HepG2 (cell line): ENCODE measurements around the gene SEZ6L. TPM values are rescaled to one million over a fixed set of nuclear protein-coding genes. Genes with fewer than 3 reads are reported as not detected.
A peak's percentile ranks its signal among the peaks of the same experiment; 100 is the strongest.

ENCODE experiments used
- ATAC-seq: fragments of 200-7000 bp; cut with Tn5 transposase; 3 replicates; pipeline ENCODE4 v1.9.1; 2020; ENCODE audit warnings: mild to moderate bottlenecking, moderate library complexity
- BruUV-seq: library from RNA; stranded (reverse); fragments of 400-500 nt; replicated peaks from 2 replicates; lab custom pipeline; 2021; lab: Mats Ljungman, UMichigan
- CTCF ChIA-PET: fragments of 300-600 bp; formaldehyde crosslinking; extraction: SDS; loops from one replicate; lab custom pipeline; 2021; ENCODE audit warnings: low total read pairs, inconsistent platforms, low intra/inter-chr PET ratio; lab: Yijun Ruan, JAX
- POLR2A ChIA-PET: fragments of 350-600 bp; sonication (Branson Sonifier 250); formaldehyde crosslinking; loops from one replicate; lab custom pipeline; 2020; ENCODE audit warnings: antibody characterized with exemption, inconsistent platforms; lab: Yijun Ruan, JAX
- DNase-seq: peaks from one replicate; pipeline ENCODE4 v3.0.0-alpha.2; 2015; ENCODE audit warnings: low spot score
- FAIRE-seq: peaks from 3 replicates; lab custom pipeline; 2011; peaks lifted over from hg19 to GRCh38; lab: Jason Lieb, UNC
- H2AFZ ChIP-seq: one replicate; pipeline ENCODE4 v1.6.1; 2011; ENCODE audit warnings: low read length, inconsistent platforms
- H3K27ac ChIP-seq: fragments of 300-600 bp; 3 replicates; pipeline ENCODE4 v1.8.0; 2011; ENCODE audit warnings: mixed run types, mild to moderate bottlenecking, mixed read lengths, low read length, inconsistent platforms; ENCODE audit not compliant: insufficient read depth; ENCODE audit errors: extremely low read length
- H3K27me3 ChIP-seq, 2 experiments: fragments of 200-600 bp in 1 of 2; 2 replicates in 1 of 2; 3 replicates in 1 of 2; pipeline versions ENCODE4 v1.6.0 to v1.8.0; 2011; ENCODE audit warnings: low read length in 2 of 2, mild to moderate bottlenecking in 2 of 2, moderate library complexity in 2 of 2, inconsistent platforms in 1 of 2; ENCODE audit not compliant: insufficient read depth in 2 of 2, control insufficient read depth in 1 of 2
- H3K36me3 ChIP-seq, 2 experiments: fragments of 200-600 bp in 1 of 2; replicated peaks in 1 of 2; 2 replicates in 1 of 2; 3 replicates in 1 of 2; pipeline versions ENCODE4 v1.5.1 to v1.8.0; 2011; ENCODE audit warnings: low read length in 2 of 2, inconsistent platforms in 1 of 2; ENCODE audit not compliant: insufficient read depth in 2 of 2, control insufficient read depth in 1 of 2
- H3K4me1 ChIP-seq: 2 replicates; pipeline ENCODE4 v1.5.1; 2012; ENCODE audit warnings: low read length, inconsistent platforms; ENCODE audit not compliant: insufficient read depth
- H3K4me2 ChIP-seq: 2 replicates; pipeline ENCODE4 v1.6.0; 2011; ENCODE audit warnings: low read depth, low read length, inconsistent platforms
- H3K4me3 ChIP-seq, 3 experiments: fragments of 200-600 bp in 1 of 3; sonication (generic), shearing (Covaris generic) in 1 of 3; replicated peaks in 1 of 3; 2 replicates each; pipeline ENCODE4 v1.5.1; 2011 to 2016; ENCODE audit warnings: low read length in 3 of 3, inconsistent platforms in 2 of 3, low read depth in 2 of 3, mild to moderate bottlenecking in 2 of 3, control low read depth in 1 of 3, mixed read lengths in 1 of 3; ENCODE audit not compliant: insufficient read depth in 1 of 3
- H3K79me2 ChIP-seq: one replicate; pipeline ENCODE4 v1.6.1; 2011; ENCODE audit warnings: low read length, inconsistent platforms; ENCODE audit not compliant: insufficient read depth
- H3K9ac ChIP-seq: 2 replicates; pipeline ENCODE4 v1.6.0; 2011; ENCODE audit warnings: mild to moderate bottlenecking, low read depth, low read length, inconsistent platforms; ENCODE audit not compliant: insufficient read depth
- H3K9me3 ChIP-seq: 2 replicates; pipeline ENCODE4 v1.5.1; 2012; ENCODE audit warnings: mild to moderate bottlenecking, low read length
- H4K20me1 ChIP-seq: 2 replicates; pipeline ENCODE4 v1.6.0; 2011; ENCODE audit warnings: inconsistent platforms, mild to moderate bottlenecking, low read length, moderate library complexity; ENCODE audit not compliant: insufficient read depth
- EED ChIP-seq: sonication (generic); formaldehyde crosslinking; IDR thresholded peaks from 2 replicates; pipeline ENCODE4 v1.5.0; 2020; ENCODE audit warnings: mild to moderate bottlenecking, missing genetic modification reagents
- GABPB1 ChIP-seq: IDR thresholded peaks from 2 replicates; pipeline ENCODE4 v1.6.1; 2016; ENCODE audit warnings: mild to moderate bottlenecking, missing genetic modification reagents, moderate library complexity, missing compliant biosample characterization
- GLI4 ChIP-seq: sonication (generic); formaldehyde crosslinking; IDR thresholded peaks from 2 replicates; pipeline ENCODE4 v1.5.1; 2020; ENCODE audit warnings: missing genetic modification reagents, mild to moderate bottlenecking, moderate library complexity, borderline replicate concordance
- KMT2A ChIP-seq: sonication (generic); formaldehyde crosslinking; IDR thresholded peaks from 2 replicates; pipeline ENCODE4 v1.4.0; 2020; ENCODE audit warnings: missing genetic modification reagents
- NCOA5 ChIP-seq: sonication (generic); formaldehyde crosslinking; IDR thresholded peaks from 2 replicates; pipeline ENCODE4 v1.4.0; 2020; ENCODE audit warnings: missing genetic modification reagents
- PHF20 ChIP-seq: sonication (generic); formaldehyde crosslinking; IDR thresholded peaks from 2 replicates; pipeline ENCODE4 v1.5.0; 2020; ENCODE audit warnings: mild to moderate bottlenecking, missing genetic modification reagents
- RARG ChIP-seq: sonication (generic); formaldehyde crosslinking; IDR thresholded peaks from 2 replicates; pipeline ENCODE4 v1.4.0; 2020; ENCODE audit warnings: low read depth, mild to moderate bottlenecking, missing genetic modification reagents
- SRF ChIP-seq: IDR thresholded peaks from 2 replicates; pipeline ENCODE4 v1.6.1; 2011; ENCODE audit warnings: mild to moderate bottlenecking, low read depth, low read length, moderate library complexity
- TAF15 ChIP-seq: fragments of 200-400 bp; formaldehyde crosslinking; IDR thresholded peaks from one replicate; pipeline ENCODE4 v1.6.1; 2018; ENCODE audit warnings: mild to moderate bottlenecking, low read depth, low read length; ENCODE audit not compliant: poor library complexity, severe bottlenecking
- ZFP62 ChIP-seq: sonication (generic); formaldehyde crosslinking; IDR thresholded peaks from 2 replicates; pipeline ENCODE4 v1.4.0; 2020; ENCODE audit warnings: missing genetic modification reagents
- ZNF329 ChIP-seq: sonication (generic); formaldehyde crosslinking; IDR thresholded peaks from 2 replicates; pipeline ENCODE4 v1.9.0; 2021; ENCODE audit warnings: low read depth, mild to moderate bottlenecking, missing genetic modification reagents
- ZNF441 ChIP-seq: sonication (generic); formaldehyde crosslinking; IDR thresholded peaks from 2 replicates; pipeline ENCODE4 v1.7.0; 2021; ENCODE audit warnings: missing genetic modification reagents, borderline replicate concordance
- ZNF629 ChIP-seq: sonication (generic); formaldehyde crosslinking; conservative IDR thresholded peaks from 2 replicates; pipeline ENCODE4 v1.5.0; 2020; ENCODE audit warnings: missing genetic modification reagents
- ZNF749 ChIP-seq: sonication (generic); formaldehyde crosslinking; IDR thresholded peaks from 2 replicates; pipeline ENCODE4 v1.8.0; 2022; ENCODE audit warnings: mild to moderate bottlenecking, missing genetic modification reagents, moderate library complexity, borderline replicate concordance
- WGBS: methylation state at CpG from one replicate; pipeline ENCODE4 v1.1.6; 2017; ENCODE audit warnings: low lambda C conversion rate; 5-methylcytosine and 5-hydroxymethylcytosine counted together
- in situ Hi-C: cut with HindIII; loops from 2 replicates; pipeline ENCODE4 v1.10.0; 2017; ENCODE audit warnings: low pct_unique_long_range_greater_than_20kb; ENCODE audit not compliant: extremely low pct_ligation_motif_present
- intact Hi-C: fragments of 100-400 bp; cut with micrococcal nuclease; formaldehyde crosslinking; loops from one replicate; pipeline ENCODE4 v1.10.0; 2022; ENCODE audit not compliant: unreplicated experiment
- polyA plus RNA-seq, 8 experiments: library from polyadenylated mRNA; depleted of rRNA in 3 of 8; stranded (reverse) in 7 of 8; unstranded in 1 of 8; fragments of >200 nt; fragmentation: Illumina TruSeq in 4 of 8; extraction: Trizol in 4 of 8; gene quantifications; 2 replicates each; pipeline versions ENCODE4 v1.2.1 to v1.2.3, GENCODE V29; 2011 to 2016; ENCODE audit warnings: low read depth in 4 of 8, missing spikeins in 1 of 8, mixed read lengths in 1 of 8; ENCODE audit not compliant: insufficient read depth in 1 of 8
- total RNA-seq, 5 experiments: library from RNA; depleted of rRNA; stranded (reverse); fragments of >200 nt; fragmentation: Illumina TruSeq; extraction: Trizol; gene quantifications; 2 replicates each; pipeline ENCODE4 v1.2.3, GENCODE V29; 2016; ENCODE audit warnings: low read depth in 1 of 5
- TF ChIP-seq, protein P1 (sequence below): sonication (generic); formaldehyde crosslinking; IDR thresholded peaks from 2 replicates; pipeline ENCODE4 v1.4.0; 2020; ENCODE audit warnings: missing genetic modification reagents
- TF ChIP-seq, protein P2 (sequence below): sonication (generic); formaldehyde crosslinking; IDR thresholded peaks from 2 replicates; pipeline ENCODE4 v1.9.0; 2021; ENCODE audit warnings: missing genetic modification reagents, mild to moderate bottlenecking, borderline replicate concordance

Gene SEZ6L
- total and polyA plus RNA-seq, 2 of the 13 experiments (the other 11 are each of a cell fraction or from before 2014, with no cell fraction given): not detected

DNA sequence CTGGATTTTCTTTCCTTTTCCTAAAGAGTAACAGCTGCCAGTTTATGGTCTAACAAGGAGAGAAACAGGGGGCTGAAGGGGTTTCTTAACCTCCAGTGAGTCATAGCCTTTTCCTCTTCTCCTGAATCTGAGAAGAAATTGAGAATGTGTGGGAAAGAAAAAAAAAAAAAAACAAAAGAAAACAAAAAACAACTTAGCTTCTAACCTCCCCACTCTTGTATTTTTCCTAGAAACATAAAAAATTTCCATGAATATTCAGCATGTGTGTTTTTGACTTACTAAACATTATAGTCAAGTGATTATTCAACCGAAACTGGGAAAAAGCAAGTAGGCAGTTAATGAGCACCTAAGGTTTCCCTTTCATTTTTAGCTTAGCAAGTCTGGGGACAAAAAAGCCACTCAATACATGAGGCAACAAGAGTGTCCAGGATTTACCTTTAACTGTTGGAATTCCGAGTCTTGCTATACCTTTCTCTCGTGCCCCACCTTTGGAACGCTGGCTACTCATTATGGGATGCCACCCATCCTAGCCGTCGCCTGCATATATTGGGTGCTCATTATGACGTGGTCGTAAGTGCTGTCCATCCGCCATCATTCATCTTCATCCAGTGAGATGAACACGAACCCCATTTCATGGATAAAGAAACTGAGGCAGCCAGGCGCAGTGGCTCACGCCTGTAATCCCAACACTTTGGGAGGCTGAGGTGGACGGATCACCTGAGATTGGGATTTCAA lies 262.2 kb downstream of the SEZ6L start:
- no peak overlapping the region for H3K4me3 ChIP-seq

DNA sequence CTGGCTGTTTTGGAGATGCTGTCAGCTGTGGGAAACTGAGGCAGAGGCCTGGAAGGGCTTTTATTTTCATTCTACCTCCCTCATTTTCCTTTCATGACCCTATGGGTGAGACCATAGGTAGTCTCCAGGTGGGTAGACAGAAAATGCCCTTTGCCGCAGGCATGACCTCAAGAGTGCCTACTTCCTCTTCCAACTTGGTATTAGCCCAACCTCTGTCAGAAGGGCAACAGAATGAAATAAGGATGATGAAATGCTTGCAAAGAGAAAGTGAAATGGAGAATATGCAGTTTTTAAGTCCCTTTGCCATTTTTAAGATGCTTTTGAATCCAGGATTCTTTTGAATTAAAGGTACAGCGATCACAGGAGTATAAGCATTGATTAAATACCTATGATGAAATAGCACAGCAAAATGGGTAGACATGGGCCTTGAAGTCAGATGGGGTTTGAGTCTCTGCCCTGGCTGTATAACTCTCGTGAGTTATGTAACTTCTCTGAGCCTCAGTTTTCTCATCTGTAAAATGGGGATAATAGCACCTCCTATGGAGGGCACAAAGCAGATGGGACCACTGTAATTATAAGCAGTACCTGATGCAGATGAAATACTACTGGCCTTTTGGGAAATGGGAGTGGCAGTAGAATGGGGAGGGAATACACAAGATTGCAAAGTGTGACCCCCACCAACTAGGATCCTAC lies 263.5 kb downstream of the SEZ6L start:
- H2AFZ ChIP-seq: no peak overlapping the region
- TF ChIP-seq, protein P1, sequence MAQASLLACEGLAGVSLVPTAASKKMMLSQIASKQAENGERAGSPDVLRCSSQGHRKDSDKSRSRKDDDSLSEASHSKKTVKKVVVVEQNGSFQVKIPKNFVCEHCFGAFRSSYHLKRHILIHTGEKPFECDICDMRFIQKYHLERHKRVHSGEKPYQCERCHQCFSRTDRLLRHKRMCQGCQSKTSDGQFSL: no peak
- TF ChIP-seq SRF (no peak), TAF15 (no peak), KMT2A (CRISPR knock-in tag) (no peak), ZNF629 (peak; percentile 77)
- TF ChIP-seq, protein P2, sequence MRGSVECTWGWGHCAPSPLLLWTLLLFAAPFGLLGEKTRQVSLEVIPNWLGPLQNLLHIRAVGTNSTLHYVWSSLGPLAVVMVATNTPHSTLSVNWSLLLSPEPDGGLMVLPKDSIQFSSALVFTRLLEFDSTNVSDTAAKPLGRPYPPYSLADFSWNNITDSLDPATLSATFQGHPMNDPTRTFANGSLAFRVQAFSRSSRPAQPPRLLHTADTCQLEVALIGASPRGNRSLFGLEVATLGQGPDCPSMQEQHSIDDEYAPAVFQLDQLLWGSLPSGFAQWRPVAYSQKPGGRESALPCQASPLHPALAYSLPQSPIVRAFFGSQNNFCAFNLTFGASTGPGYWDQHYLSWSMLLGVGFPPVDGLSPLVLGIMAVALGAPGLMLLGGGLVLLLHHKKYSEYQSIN (CRISPR knock-in tag): no peak
- H3K9me3 ChIP-seq: no peaks in the 10 kb centered on the region
- ATAC-seq (no peak), FAIRE-seq (no peak), DNase-seq (no peak)
- no peak overlapping the region for H3K4me2 ChIP-seq
- 34% methylated on average over 3 of the region's 3 CpGs for WGBS
- intact Hi-C loops: no loop called here
- H3K79me2 ChIP-seq: no peaks in the 10 kb centered on the region
- H3K9ac ChIP-seq: no peak overlapping the region
- no peaks in the 10 kb centered on the region for H4K20me1 ChIP-seq
- no peak overlapping the region for H3K27ac ChIP-seq
- in situ Hi-C loops: no loop called here
- peaks cover 12 to 78% of the 10 kb centered on the region in 2 experiments for H3K27me3 ChIP-seq
- H3K36me3 ChIP-seq: no peaks in the 10 kb centered on the region
- CTCF ChIA-PET: no interaction called here
- H3K4me3 ChIP-seq: no peak overlapping the region
- H3K4me1 ChIP-seq: peaks cover 5% of the 10 kb centered on the region; the same call in 1 of the 2 replicates
- POLR2A ChIA-PET: no interaction called here
- BruUV-seq: no TSS peak

More for the DNA sequence above, 262.2 kb downstream of the SEZ6L start:
- ChIA-PET POLR2A (no interaction called here), CTCF (no interaction called here)
- no peak overlapping the region for H3K27ac ChIP-seq
- no peaks in the 10 kb centered on the region for H4K20me1 ChIP-seq
- no peak overlapping the region for H2AFZ ChIP-seq
- no peak for ATAC-seq
- DNase-seq: no peak
- no peak overlapping the region for H3K4me2 ChIP-seq
- peaks cover 5% of the 10 kb centered on the region; the same call in 1 of the 2 replicates for H3K4me1 ChIP-seq
- in situ Hi-C loops: no loop called here
- no peaks in the 10 kb centered on the region for H3K9me3 ChIP-seq
- 21% methylated on average over 13 of the region's 13 CpGs for WGBS
- BruUV-seq: no TSS peak
- no peak overlapping the region for H3K9ac ChIP-seq
- no peak for FAIRE-seq
- intact Hi-C loops: no loop called here
- H3K27me3 ChIP-seq: peaks cover 10 to 66% of the 10 kb centered on the region in 2 experiments
- no peaks in the 10 kb centered on the region for H3K79me2 ChIP-seq
- TF ChIP-seq ZNF441 (CRISPR knock-in tag) (no peak), PHF20 (CRISPR knock-in tag) (no peak), ZNF749 (CRISPR knock-in tag) (no peak), RARG (no peak), NCOA5 (CRISPR knock-in tag) (no peak), ZNF329 (CRISPR knock-in tag) (no peak), EED (CRISPR knock-in tag) (no peak), ZFP62 (CRISPR knock-in tag) (no peak), GLI4 (CRISPR knock-in tag) (no peak), GABPB1 (CRISPR knock-in tag) (no peak)
- H3K36me3 ChIP-seq: no peaks in the 10 kb centered on the region
